Measurements from ENCODE around the gene ZFP36L1. TPM values are rescaled to one million over a fixed set of nuclear protein-coding genes. Genes with fewer than 3 reads are reported as not detected.

ZFP36L1 gene
- total and polyA plus RNA-seq, 9 of the 15 experiments (the other 6 are each of a cell fraction or from before 2014, with no cell fraction given), result 1.3 to 26.6 (median 3.7) TPM

- TF ChIP-seq ZNF586 (CRISPR knock-in tag; conservative IDR thresholded peaks at IDR 0.05) (no peak), ZC3H11A (IDR thresholded peaks at IDR 0.05; ENCODE audit: low read depth, low read length) (no peak), RBM22 (IDR thresholded peaks at IDR 0.05; ENCODE audit: low read depth, low read length, poor library complexity, severe bottlenecking) (no peak), TCF3 (CRISPR knock-in tag; IDR thresholded peaks at IDR 0.05) (peak; percentile 6; the same call in 1 of the 2 replicates), NFIC (IDR thresholded peaks at IDR 0.05) (no peak), FIP1L1 (IDR thresholded peaks at IDR 0.05; ENCODE audit: low read depth, low read length, poor library complexity, severe bottlenecking) (no peak), ESRRA (IDR thresholded peaks at IDR 0.05; ENCODE audit: borderline replicate concordance, low read depth) (no peak), PBX2 (CRISPR knock-in tag; IDR thresholded peaks at IDR 0.05; ENCODE audit: low read depth) (no peak), PBX2 (tag; conservative IDR thresholded peaks at IDR 0.05; ENCODE audit: low read depth) (peak; percentile 57), ZNF253 (CRISPR knock-in tag; conservative IDR thresholded peaks at IDR 0.05) (no peak), NR4A1 (CRISPR knock-in tag; IDR thresholded peaks at IDR 0.05) (no peak), NR4A1 (tag; IDR thresholded peaks at IDR 0.05) (0 out of 2 replicates have a peak, but pooled peaks have one; percentile 28), NFE2 (IDR thresholded peaks at IDR 0.05; ENCODE audit: low read depth) (no peak), MBD2 (IDR thresholded peaks at IDR 0.05; ENCODE audit: borderline replicate concordance, low read depth) (no peak), LARP7 (IDR thresholded peaks at IDR 0.05) (no peak), NBN (IDR thresholded peaks at IDR 0.05; ENCODE audit: low read depth) (no peak), ILK (tag; IDR thresholded peaks at IDR 0.05; ENCODE audit: borderline replicate concordance, low read depth) (no peak), NFXL1 (CRISPR knock-in tag; IDR thresholded peaks at IDR 0.05) (no peak), MECOM (CRISPR knock-in tag; IDR thresholded peaks at IDR 0.05) (no peak), ZNF766 (CRISPR knock-in tag; conservative IDR thresholded peaks at IDR 0.05) (peak; percentile 66; the same call in 1 of the 2 replicates), ZNF175 (CRISPR knock-in tag; IDR thresholded peaks at IDR 0.05; ENCODE audit: low read depth) (no peak), SMARCA4 (IDR thresholded peaks at IDR 0.05) (peak; percentile 38; the same call in 1 of the 2 replicates), ZNF75A (CRISPR knock-in tag; IDR thresholded peaks at IDR 0.05) (no peak), EP300 (IDR thresholded peaks at IDR 0.05; ENCODE audit: low read length) (peak; percentile 75), ZNF282 (CRISPR knock-in tag; IDR thresholded peaks at IDR 0.05) (no peak), ZFP30 (CRISPR knock-in tag; IDR thresholded peaks at IDR 0.05; ENCODE audit: borderline replicate concordance) (no peak), ATF4 (CRISPR knock-in tag; IDR thresholded peaks at IDR 0.05) (peak; percentile 94)
Measured at GRCh38 chr14:68749487-68750475, 43.1 kb downstream of the ZFP36L1 start (continued).
